ENCODE measurements around the gene IP6K1. TPM values are rescaled to one million over a fixed set of nuclear protein-coding genes. Genes with fewer than 3 reads are reported as not detected.
"Not testable (repeated sequence)": the region's sequence is repeated elsewhere in the genome, so short reads cannot be mapped to it uniquely, and the experiment has no call there.

IP6K1 gene
- polyA plus RNA-seq, 1 donor (not counting 4 experiments of a cell fraction or from before 2014, with no cell fraction given), result 24.5 TPM

DNA sequence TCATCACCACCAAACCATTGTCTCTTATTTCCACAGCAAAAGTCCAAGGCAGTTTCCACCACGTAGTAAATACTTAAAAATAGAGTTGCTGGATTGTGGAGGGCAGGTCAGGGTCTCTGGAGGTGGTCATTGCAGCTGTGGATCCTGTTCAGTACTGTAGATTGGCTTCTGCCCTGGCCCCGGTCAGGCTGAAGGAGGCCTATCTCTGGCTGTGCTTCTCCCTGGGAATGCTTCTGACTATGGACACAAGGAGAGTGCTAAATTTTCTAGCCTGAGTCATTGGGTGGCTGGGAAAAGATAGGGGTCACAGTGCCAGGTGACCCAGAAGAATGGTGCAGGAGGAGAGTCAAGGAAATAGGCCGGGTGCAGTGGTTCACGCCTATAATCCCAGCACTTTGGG lies 36.3 kb downstream of the IP6K1 start:
- dilution Hi-C loops (cut with MboI; ENCODE audit: extremely low pct_ligation_motif_present, low sequenced_read_pairs), result no loop called here
- H3K27me3 ChIP-seq (ENCODE audit: control insufficient read depth, extremely low read depth, insufficient read depth, low read length), result no peaks in the 10 kb centered on the region
- H4K20me1 ChIP-seq (ENCODE audit: control insufficient read depth, extremely low read depth, insufficient read depth, low read length), result no peaks in the 10 kb centered on the region
- H3K4me1 ChIP-seq (ENCODE audit: control insufficient read depth, extremely low read depth, insufficient read depth, low read length), result peaks cover 12% of the 10 kb centered on the region
- no peaks in the 10 kb centered on the region for H3K9me3 ChIP-seq (ENCODE audit: control insufficient read depth, low read depth, low read length)
- H3K9me1 ChIP-seq (ENCODE audit: control insufficient read depth, extremely low read depth, insufficient read depth, low read length), result no peaks in the 10 kb centered on the region
- H3K4me3 ChIP-seq (ENCODE audit: control insufficient read depth in 2 of 3, extremely low read depth in 1 of 3, insufficient read depth in 2 of 3, low read depth in 1 of 3, low read length in 3 of 3), result no peak overlapping the region
- no peak overlapping the region for H2AFZ ChIP-seq (ENCODE audit: control insufficient read depth, low read length)
- H3K36me3 ChIP-seq (ENCODE audit: control insufficient read depth in 2 of 2, extremely low read depth in 1 of 2, insufficient read depth in 2 of 2, low read length in 2 of 2), result peaks cover 7 to 15% of the 10 kb centered on the region in 2 experiments
- TF ChIP-seq, protein P1, sequence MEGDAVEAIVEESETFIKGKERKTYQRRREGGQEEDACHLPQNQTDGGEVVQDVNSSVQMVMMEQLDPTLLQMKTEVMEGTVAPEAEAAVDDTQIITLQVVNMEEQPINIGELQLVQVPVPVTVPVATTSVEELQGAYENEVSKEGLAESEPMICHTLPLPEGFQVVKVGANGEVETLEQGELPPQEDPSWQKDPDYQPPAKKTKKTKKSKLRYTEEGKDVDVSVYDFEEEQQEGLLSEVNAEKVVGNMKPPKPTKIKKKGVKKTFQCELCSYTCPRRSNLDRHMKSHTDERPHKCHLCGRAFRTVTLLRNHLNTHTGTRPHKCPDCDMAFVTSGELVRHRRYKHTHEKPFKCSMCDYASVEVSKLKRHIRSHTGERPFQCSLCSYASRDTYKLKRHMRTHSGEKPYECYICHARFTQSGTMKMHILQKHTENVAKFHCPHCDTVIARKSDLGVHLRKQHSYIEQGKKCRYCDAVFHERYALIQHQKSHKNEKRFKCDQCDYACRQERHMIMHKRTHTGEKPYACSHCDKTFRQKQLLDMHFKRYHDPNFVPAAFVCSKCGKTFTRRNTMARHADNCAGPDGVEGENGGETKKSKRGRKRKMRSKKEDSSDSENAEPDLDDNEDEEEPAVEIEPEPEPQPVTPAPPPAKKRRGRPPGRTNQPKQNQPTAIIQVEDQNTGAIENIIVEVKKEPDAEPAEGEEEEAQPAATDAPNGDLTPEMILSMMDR (optimal IDR thresholded peaks at IDR 0.05 in 1 of 3, IDR thresholded peaks at IDR 0.05 in 1 of 3, conservative IDR thresholded peaks at IDR 0.05 in 1 of 3; ENCODE audit: extremely low read depth in 1 of 3, insufficient read depth in 2 of 3, low read length in 3 of 3), result no peak
- no peak for TF ChIP-seq EZH2 (IDR thresholded peaks at IDR 0.05; ENCODE audit: low read length)
- FAIRE-seq (no peak), DNase-seq (ENCODE audit: low read depth, low spot score) (no peak)
- no peak overlapping the region for H3K4me2 ChIP-seq (ENCODE audit: control insufficient read depth, extremely low read depth, insufficient read depth, low read depth, low read length)
- peaks cover 21% of the 10 kb centered on the region for H3K79me2 ChIP-seq (ENCODE audit: control insufficient read depth, insufficient read depth, low read length)
- no peak overlapping the region for H3K27ac ChIP-seq (ENCODE audit: control insufficient read depth, insufficient read depth, low read length)
- H3K9ac ChIP-seq (ENCODE audit: control insufficient read depth, extremely low read depth, insufficient read depth, low read length), result no peak overlapping the region

DNA sequence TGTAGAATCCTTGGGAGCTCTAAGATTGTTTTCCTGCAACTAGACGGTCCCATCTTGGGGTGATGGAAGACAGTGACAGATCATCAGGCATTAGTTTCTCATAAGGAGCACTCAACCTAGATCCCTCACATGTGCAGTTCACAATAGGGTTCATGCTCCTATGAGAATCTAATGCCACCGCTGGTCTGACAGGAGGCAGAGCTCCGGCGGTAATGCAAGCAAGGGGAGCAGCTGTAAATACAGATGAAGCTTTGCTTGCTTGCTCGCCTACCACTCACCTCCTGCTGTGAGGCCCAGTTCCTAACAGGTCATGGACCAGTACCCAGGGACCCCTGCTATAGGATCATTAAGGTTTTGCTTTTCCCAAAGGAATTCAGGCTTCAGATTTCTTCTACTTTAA lies 37.5 kb downstream of the IP6K1 start:
- peaks cover 12% of the 10 kb centered on the region for H3K4me1 ChIP-seq (ENCODE audit: control insufficient read depth, extremely low read depth, insufficient read depth, low read length)
- H3K4me2 ChIP-seq (ENCODE audit: control insufficient read depth, extremely low read depth, insufficient read depth, low read depth, low read length); FAIRE-seq; H3K9me3 ChIP-seq (ENCODE audit: control insufficient read depth, low read depth, low read length); H3K27me3 ChIP-seq (ENCODE audit: control insufficient read depth, extremely low read depth, insufficient read depth, low read length); H4K20me1 ChIP-seq (ENCODE audit: control insufficient read depth, extremely low read depth, insufficient read depth, low read length); DNase-seq (ENCODE audit: low read depth, low spot score); H2AFZ ChIP-seq (ENCODE audit: control insufficient read depth, low read length); H3K27ac ChIP-seq (ENCODE audit: control insufficient read depth, insufficient read depth, low read length); H3K9me1 ChIP-seq (ENCODE audit: control insufficient read depth, extremely low read depth, insufficient read depth, low read length); H3K4me3 ChIP-seq (ENCODE audit: control insufficient read depth in 2 of 3, extremely low read depth in 1 of 3, insufficient read depth in 2 of 3, low read depth in 1 of 3, low read length in 3 of 3); H3K9ac ChIP-seq (ENCODE audit: control insufficient read depth, extremely low read depth, insufficient read depth, low read length): not testable (repeated sequence)
- peaks cover 20% of the 10 kb centered on the region for H3K79me2 ChIP-seq (ENCODE audit: control insufficient read depth, insufficient read depth, low read length)
- dilution Hi-C loops (cut with MboI; ENCODE audit: extremely low pct_ligation_motif_present, low sequenced_read_pairs), result loop anchor here (25.0 kb wide), 1 partner anchor 113 kb away; the partner anchor contains the start of genes CAMKV and TRAIP
- H3K36me3 ChIP-seq (ENCODE audit: control insufficient read depth in 2 of 2, extremely low read depth in 1 of 2, insufficient read depth in 2 of 2, low read length in 2 of 2), result peaks cover 7 to 15% of the 10 kb centered on the region in 2 experiments
